ENCODE data around the gene UTP4. TPM values are rescaled to one million over a fixed set of nuclear protein-coding genes. Genes with fewer than 3 reads are reported as not detected.
A peak's percentile ranks its signal among the peaks of the same experiment; 100 is the strongest.

Gene UTP4
- polyA plus RNA-seq, 5 donors: 42.8 to 47.6 (median 46.4) TPM

DNA sequence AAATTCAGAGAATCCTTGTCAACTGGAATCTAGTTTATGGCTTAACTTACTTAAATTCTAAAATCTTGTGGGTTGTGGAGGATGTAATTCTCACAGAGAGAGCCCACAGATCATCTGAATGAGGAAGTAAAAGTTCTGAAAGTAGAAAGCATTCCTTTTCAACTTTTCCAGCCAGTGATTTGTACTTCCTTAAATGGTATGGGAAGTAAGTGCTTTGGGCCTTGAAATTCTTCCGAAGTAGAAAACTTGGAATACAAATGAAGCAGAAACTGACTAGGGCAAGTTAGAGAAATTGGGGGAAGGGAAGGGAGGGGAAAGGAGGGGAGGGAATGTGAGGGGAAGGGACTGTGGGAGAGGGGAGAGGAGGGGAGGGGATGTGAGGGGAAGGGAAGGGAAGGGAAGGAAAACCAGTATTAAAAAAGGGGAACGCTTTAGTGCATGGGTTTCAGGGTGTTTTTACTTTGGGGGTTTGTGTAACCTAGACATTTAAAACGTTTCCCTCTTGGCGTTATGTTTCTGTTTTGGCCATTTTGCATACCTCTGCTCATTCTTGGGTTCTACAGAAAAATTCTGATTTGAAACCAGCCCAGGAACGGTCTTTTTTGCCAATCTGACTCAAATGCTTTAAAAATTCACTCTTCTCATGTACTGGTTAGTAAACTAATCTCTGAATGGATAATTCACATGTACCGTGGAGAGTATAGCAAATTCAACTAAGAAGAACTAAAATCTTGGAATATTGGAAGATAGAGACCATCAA is 39.1 kb downstream of the UTP4 start:
- no peak for DNase-seq

DNA sequence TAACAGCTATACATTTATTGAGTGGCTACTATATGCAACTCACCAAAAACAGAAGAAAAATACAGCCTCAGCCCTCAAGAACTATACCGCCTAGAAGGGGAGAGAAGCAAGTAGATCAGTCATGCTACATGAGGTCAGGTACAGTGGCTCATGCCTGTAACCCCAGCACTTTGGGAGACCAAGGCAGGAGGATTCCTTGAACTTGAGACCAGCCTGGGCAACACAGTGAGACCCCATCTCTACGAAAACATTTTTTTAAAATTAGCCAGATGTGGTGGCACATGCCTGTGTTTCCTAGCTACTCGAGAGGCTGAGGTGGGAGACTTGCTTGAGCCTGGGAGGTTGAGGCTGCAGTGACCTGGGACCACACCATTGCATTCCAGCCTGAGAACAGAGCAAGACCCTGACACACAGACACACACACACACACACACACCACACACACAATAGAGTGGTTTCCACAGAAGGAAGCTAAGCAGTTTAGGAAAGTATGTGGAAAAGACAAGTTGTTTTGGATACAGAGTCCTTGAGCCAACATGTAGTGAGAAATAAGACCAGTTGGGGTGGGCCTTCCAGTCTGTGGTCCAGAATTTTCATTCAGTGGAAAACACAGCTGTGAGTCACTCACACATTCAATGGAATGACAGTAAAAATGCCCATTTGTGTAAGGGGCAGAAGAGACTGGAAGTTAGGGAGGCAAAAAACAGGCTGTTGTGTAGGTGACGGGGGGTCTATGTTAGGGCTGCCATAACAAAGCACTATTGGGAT is 43.8 kb downstream of the UTP4 start:
- DNase-seq: no peak

DNA sequence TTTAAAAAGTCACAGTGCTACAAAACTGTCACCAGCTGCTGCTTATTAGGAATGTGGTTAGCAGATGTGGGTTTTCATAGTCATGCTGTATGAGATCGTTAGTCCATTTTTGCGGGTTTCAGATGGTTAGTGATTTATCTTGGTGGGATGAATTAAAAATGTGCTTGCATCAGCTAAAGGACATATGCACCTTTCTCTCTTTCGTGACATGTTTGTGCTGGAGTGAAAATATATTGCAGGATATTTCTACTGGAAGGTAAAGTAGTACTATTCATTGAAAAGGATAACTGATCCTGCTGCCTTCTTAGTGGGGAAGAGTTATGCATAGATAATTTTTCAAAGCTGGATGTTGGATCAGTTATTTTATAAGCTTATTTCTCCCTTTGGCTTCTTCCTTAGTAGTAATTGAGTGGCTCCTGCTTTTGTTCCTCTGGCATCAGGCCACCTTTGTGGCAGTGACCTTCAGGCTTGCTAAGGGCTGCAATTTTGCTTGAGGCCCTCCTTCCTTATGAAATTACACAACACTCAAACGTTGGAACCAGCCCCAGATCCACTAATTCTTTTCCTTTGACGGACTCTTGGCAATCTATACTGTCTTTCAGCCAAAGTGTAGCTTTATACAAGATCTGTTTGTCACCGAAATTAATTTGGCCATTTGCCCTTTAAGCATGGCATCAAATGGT is 47.0 kb downstream of the UTP4 start:
- peak; percentile 91 to 93 for DNase-seq

DNA sequence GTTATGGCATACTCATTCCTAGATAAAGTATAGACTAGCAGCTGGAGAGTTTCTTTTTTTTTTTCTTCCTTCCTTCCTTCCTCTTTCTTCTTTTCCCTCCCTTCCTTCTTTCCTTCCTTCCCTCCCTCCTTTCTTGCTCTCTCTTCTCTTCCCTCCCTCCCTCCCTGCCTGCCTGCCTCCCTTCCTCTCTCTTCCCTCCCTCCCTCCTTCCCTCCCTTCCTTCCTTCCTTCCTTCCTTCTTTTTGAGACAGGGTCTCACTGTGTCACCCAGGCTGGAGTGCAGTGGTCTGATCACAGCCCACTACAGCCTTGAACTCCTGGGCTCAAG is 47.5 kb downstream of the UTP4 start:
- no peak for DNase-seq

DNA sequence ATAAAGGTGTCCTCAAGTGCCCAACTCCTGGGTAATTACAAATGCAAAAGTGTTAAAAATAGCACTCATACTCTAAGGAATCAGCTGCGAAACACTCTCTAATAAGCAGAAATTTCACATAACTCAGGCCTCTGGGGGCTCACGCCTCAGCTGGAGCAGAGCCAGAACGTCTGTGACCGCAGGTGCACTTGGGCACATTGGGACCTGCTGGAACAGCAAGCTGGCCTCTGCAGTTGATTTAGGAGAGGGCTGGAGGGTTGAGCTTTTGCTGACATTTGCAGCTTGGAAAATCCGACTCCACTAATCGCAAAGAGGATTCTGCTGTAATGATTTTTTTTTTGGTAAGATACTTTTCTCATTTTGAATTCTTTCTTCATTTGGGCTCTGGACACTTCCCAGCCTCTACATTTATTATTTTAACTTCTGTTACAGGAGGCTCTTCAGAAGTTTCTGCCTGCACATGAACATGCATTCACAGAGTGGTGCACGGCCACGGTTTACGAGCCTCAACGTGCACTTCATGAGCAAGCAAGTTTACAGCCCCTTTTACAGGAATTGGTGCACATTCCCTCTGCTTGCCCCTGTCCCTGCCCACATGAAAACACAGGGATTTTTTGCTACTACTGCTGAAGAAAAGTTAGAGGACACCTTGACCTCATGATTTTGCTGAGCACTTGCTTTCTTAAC is 50.4 kb downstream of the UTP4 start:
- no peak for DNase-seq

DNA sequence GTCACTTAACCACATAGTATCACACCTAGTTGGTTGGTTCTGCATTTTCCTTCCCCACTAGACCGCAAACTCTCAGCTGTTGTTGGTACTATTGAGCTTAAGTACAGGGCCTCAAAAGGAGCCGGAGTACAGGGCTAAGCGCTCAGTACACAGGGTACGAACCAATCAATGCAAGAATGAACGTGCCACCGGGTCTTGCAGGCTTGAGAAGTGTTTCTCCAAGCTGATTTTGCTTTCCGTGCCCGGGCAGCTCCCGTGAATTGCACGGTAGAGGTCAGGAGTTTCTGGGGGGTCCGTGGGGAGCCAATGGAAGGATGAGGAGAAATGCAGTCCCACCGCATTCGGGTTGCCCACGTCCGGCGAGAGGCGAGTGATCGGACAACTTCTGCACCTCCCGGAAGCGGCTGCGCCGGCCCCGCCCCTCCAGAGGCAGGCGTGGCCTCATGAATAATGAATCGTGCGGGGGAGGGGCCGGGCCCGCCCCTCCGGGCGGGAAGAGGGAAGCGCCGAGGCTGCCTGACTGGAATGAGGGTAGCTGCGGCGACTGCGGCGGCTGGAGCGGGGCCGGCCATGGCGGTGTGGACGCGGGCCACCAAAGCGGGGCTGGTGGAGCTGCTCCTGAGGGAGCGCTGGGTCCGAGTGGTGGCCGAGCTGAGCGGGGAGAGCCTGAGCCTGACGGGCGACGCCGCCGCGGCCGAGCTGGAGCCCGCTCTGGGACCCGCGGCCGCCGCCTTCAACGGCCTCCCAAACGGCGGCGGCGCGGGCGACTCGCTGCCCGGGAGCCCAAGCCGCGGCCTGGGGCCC is 54.4 kb downstream of the UTP4 start, which contains the start of gene SNTB2:
Gene SNTB2 (plus strand): TSS at position 523 of the 804 bp plus-strand sequence. CDS start 3 bp downstream, at position 526.
- peak; percentile 88 for DNase-seq

DNA sequence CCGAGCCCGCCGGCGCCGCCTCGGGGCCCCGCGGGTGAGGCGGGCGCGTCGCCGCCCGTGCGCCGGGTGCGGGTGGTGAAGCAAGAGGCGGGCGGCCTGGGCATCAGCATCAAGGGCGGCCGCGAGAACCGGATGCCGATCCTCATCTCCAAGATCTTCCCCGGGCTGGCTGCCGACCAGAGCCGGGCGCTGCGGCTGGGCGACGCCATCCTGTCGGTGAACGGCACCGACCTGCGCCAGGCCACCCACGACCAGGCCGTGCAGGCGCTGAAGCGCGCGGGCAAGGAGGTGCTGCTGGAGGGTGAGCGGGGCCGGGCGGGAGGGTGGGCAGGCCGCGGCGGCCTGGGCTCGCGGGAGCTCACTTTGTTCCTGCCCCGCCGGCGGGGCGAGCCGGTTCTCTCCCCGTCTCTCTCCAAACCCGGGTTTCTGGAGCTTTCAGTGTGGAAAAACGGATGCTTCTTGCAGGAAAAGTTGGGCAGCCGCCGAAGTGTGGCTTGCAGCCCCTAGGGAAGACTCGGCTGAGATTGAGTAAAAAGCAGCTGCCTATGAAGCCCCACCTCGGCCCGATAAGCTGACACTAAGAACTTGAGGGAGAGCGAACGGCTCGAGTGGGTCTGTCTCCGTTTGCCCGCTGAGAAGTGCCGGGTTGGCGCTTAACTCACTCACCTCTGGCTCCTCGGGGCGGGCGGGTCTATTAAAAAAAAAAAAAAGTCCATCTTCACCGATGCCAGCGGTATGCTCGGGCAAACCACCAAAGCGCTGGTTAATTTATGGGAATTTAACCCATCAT is 55.2 kb downstream of the UTP4 start:
- peak in 1 of 2 donors; percentile 61 for DNase-seq

DNA sequence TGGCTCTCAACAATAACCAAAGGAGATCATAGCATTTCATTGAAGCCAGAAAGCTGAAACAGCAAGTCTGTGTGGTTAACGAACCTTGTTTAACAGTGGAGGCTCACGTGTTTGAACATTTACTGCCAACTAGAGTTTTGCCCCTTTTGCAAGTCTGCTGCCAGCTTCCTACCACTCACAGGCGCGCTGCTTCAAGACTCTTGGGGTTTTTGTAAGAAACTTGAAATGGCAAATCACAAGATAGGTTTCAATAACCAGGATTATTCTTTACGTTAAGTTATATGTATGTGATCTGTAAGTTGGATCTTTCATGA is 55.7 kb downstream of the UTP4 start:
- DNase-seq: no peak

DNA sequence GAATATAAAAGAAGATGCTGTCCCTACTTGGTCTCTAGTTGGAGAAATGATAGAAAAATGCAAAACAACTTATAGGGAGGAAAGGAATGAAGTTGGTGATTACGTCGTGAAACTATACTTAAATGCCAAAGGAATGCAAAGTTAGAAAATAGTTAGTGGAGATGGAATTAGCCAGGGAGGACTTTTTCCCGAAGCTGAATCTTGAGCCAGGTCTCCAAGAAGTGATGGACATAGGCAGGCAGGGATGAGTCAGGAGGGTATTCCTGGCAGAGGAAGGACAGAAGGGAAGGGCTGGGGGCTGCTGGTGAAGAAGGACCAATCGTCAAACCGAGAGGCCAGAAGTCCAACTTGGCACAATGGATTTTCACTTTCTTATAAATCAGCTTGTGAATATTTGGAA is 56.3 kb downstream of the UTP4 start:
- no peak for DNase-seq

DNA sequence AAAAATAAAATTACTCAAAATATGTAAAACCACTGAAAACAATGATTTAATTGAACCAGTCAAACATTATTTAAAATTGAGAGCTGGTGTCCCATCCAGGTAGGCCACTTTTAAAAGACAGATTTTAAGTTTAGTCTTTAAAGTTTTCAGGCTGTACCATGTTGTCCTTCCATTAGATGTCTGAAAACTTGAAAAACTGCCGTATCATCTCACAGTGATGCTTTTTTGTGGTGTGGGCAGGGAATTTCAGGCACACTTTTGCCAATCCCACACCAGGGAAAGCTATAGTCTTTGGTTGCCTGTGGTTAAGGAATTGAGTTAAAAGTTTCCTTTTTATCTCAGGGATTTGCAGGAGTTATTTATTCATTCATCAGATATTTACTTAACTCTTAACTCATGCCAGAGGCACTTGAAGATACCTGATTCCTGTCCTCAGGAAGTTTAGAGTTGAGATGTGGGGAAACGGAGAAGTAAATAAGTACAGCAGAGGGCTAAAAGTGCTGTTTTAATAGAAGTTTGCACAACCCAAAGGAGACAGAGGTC is 57.7 kb downstream of the UTP4 start:
- no peak for DNase-seq

DNA sequence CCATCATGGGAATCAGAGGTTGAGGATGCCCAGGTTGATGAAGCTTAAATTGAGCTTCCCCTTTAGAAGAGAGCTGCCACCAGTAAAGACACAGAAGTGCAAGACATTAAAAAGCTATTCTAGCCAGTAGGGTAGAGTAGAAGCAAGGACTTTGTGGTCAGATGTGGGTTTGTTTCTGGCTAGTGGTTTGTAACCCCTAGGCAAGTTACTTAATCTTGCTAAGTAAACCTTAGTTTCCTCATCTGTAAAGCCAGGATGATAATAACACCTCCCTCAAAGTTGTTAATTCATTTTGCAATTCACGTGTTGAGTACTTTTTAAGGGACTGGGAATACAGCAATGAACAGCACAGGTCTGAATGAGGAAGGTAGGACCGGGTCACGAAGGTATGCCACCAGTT is 58.1 kb downstream of the UTP4 start:
- DNase-seq: no peak

DNA sequence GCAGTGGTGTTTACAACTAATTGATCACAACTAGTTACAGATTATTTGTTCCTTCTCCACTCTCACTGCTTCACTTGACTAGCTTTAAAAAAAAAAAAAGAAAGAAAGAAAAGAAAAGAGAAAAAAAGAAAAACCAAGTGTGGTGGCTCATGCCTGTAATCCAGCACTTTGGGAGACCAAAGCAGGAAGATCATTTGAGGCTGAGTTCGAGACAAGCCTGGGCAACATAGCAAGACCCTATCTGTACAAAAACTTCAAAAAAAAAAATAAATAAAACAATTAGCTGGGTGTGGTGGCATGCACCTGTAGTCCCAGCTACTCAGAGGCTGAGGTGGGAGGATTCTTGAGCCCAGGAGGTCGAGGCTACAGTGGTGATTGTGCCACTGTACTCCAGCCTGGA is 58.7 kb downstream of the UTP4 start:
- no peak for DNase-seq

DNA sequence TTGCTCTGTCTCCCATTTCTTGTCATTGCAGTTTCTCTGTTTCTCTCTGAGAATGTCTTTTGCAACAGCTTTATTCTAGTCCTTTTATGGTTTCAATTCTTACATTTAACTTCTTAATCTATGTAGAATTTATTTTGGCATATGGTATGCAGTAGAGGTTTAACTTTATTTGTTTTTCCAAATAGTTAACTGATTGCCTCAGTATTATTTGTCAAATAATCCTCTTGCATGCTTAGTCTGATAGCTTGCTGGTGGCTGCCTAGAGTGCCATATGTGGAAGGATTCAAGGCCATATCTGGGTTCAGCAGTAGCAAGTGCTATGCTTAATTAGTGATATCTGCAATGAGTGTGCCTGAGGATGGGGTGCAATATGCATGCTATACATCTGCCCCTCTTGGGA is 61.4 kb downstream of the UTP4 start:
- no peak for DNase-seq

DNA sequence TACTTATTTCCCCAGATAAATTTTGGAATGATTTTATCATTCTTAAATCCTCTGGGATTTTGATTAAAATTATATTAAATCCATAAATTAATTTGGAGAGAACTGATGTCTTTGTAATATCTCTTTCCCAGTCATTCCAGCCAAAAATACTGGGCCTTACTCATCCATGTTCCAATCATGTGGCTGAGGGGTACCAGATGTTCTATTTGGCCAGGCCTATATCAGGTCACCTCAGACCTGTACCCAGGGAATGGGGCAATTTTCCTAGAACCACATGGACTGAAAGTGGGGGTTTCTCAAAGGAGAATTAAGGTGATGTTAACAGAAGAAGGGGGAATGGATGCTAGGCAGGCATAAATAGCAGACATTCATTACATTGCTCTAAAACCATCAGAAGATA is 62.0 kb downstream of the UTP4 start:
- DNase-seq: no peak

DNA sequence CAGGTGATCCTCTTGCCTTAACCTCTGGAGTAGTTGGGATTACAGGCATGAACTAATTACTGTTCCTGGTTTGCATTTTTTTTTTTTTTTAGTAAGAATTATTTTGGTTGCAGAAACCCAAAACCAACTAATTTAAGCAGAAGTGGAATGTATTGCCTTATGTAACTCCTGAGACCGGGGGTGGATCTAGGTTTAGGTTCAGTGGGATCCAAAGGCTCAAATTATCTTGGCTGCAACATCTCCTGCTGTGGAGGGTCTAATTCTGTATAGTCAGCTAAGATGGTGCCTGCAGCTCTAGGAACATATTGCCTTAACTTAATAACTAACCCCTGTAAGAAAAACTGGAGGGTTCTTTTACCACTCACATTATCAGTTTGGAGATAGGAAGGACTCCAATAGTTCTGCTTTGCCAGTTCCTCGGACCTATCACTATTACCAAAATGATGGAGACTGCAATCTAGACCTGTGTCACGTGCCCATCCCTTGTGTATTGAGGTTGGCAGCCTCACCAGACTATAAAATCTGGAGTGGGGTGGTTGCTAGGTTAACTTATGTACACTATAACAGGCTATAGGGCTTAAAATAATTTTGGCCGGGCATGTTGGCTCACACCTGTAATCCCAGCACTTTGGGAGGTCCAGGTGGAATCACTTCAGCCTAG is 63.0 kb downstream of the UTP4 start:
- DNase-seq: no peak

DNA sequence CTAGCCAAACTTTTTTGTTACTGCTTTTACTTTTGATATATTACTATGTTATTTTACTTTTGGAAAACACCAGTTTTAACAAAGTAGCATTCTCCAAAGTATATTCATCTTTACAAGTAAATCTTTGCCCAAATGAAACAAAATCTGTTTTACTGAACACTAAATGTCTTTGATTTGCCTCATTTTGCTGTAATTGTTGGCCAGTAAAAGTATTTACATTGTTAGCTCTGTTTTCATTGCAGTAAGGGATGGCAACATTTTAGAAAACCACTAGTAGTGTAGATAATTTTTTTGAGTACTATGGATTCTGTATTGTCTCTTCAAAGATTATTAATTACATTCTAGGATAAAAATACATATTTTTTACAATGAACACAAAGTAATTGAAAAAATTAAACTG is 65.1 kb downstream of the UTP4 start:
- DNase-seq: no peak

DNA sequence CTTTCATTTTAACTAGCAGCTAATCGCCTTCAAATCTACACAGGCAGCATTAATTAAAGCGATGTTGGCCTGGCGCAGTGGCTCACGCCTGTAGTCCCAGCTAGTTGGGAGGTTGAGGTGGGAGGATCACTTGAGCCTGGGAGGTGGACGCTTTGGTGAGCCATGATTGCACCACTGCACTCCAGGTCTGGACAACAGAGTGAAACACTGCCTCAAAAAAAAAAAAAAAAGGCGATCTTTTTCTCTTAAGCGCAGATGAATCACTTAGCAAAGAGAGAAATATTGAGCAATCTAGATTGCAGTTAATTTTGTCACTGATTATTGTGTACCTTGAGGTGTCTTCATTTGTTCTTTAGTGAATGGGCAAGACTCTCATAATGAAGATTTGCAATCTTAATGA is 66.9 kb downstream of the UTP4 start:
- DNase-seq: no peak

DNA sequence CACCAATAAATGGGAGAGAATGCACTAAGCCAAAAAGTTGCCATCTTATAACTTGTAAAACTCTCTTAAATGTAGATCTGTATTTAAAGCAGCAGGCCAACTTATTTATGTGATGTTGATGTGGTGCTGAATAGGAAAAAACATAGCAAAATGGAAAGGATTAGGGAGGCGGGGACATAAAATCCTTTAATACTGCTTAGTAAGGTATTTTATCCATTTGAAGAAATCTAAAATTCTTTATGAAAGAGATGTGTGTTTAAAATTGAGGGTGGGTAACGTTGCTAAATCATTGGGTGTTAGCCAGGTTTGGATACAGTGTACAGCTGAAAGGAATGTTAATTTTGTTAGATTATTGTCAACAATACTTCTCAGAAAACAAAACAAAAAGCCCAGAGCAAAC is 68.8 kb downstream of the UTP4 start:
- no peak for DNase-seq

DNA sequence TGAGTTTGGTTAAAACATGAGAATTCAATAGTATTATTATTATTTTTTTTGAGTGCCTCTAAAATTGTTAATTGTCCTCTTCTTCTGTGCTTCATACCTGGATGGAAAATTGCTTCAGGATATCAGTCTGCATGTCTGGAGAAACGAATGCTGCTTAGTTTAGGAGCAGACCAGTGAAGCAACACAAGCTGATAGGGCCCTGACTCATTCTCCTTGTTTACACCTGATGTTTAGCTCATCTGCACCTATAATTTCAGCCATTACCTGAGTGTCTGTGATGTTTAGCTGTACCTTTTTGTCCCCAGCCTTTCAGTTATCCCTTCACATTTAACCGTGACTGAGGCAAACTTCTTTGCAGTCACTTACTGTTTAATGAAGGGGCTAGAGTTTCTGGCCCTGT is 69.3 kb downstream of the UTP4 start:
- DNase-seq: no peak

DNA sequence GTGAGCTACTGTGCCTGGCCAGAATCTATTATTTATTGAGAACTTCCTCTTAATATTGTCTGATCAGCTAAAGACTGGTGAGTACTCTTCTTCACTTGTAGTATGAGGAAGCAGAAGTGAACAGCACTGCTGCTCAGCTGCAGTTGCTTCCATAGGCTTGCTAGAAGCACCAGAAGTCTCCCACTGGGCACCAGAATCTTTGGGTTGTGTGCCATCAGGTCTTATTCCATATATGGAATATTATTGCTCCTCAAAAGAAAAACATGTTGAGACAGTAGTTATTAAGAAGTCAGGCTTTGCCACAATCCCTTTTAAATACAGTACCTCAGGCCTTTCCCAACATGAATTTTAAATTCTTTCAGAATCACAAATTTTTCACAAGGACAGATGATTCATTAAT is 71.7 kb downstream of the UTP4 start:
- no peak for DNase-seq

Data from right lung (tissue), 5 donors.